Prostate gland (tissue), 2 donors: ENCODE data around the gene SERPINA5. TPM values are rescaled to one million over a fixed set of nuclear protein-coding genes. Genes with fewer than 3 reads are reported as not detected.

Experiments used
- DNase-seq: peaks from one replicate; pipeline ENCODE4 v3.0.0-alpha.2; 2019; ENCODE audit warnings: low spot score
- H3K27ac ChIP-seq, 2 donors: fragments of 200-600 bp; sonication (generic); 2 replicates each; pipeline ENCODE4 v1.5.1; 2017 to 2019
- H3K27me3 ChIP-seq: fragments of 200-600 bp; sonication (generic); replicated peaks from 2 replicates; pipeline ENCODE4 v1.5.1; 2019; ENCODE audit not compliant: insufficient read depth
- H3K36me3 ChIP-seq, 2 donors: fragments of 200-600 bp; sonication (generic); 1 replicate in 1 of 2; 2 replicates in 1 of 2; pipeline versions ENCODE4 v1.5.1 to v1.8.1; 2017 to 2019
- H3K4me1 ChIP-seq: fragments of 200-600 bp; sonication (generic); replicated peaks from 2 replicates; pipeline ENCODE4 v1.5.1; 2019
- H3K4me3 ChIP-seq, 2 donors: fragments of 200-600 bp; sonication (generic); 2 replicates each; pipeline ENCODE4 v1.5.1; 2017 to 2019
- H3K9me3 ChIP-seq: fragments of 200-600 bp; sonication (generic); 2 replicates; pipeline ENCODE4 v1.5.1; 2017
- CTCF ChIP-seq, 4 experiments: fragments of 200-600 bp in 2 of 4; fragments of 450-650 bp in 2 of 4; sonication (generic) in 2 of 4; IDR thresholded peaks; 1 replicate in 3 of 4; 2 replicates in 1 of 4; pipeline ENCODE4 v1.5.1; 2016 to 2019; ENCODE audit warnings: antibody characterized with exemption in 4 of 4, mild to moderate bottlenecking in 2 of 4, moderate library complexity in 2 of 4
- POLR2A ChIP-seq: fragments of 450-650 bp; IDR thresholded peaks from one replicate; pipeline ENCODE4 v1.6.1; 2016; ENCODE audit warnings: antibody characterized with exemption, mild to moderate bottlenecking
- POLR2AphosphoS5 ChIP-seq: sonication (generic); formaldehyde crosslinking; IDR thresholded peaks from one replicate; pipeline ENCODE4 v1.6.1; 2017; ENCODE audit warnings: antibody characterized with exemption
- WGBS: methylation state at CpG from one replicate; pipeline ENCODE4 v1.1.5; 2018; 5-methylcytosine and 5-hydroxymethylcytosine counted together
- intact Hi-C: fragments of 100-400 bp; cut with DNase I; formaldehyde crosslinking; loops from one replicate; pipeline ENCODE4 v1.14.2; 2022
- total RNA-seq, 2 donors: library from RNA; depleted of rRNA; stranded (reverse); fragments of >200 nt; gene quantifications; one replicate each; pipeline ENCODE4 v1.1.0, GENCODE V29; 2016

Gene SERPINA5
- total RNA-seq, 2 donors from 2014 or later, result 2.6 to 936 TPM

DNA sequence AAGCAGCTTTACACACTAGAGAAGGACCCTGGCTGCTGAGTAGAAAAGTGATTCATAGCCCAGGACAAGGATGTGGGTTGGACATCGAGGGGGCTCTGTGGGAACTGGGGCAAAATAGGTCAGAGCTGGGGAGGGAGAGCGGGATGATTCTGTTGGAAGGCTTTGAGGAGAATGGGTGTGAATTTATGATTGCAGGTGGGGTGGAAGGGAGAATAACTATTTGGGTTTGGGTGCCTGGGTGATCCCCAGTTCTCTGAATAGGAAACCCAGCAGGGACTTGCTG is 44.1 kb downstream of the SERPINA5 start:
- TF ChIP-seq CTCF (IDR thresholded peaks at IDR 0.05), result no peak
- no peak for TF ChIP-seq POLR2AphosphoS5
- no peak for TF ChIP-seq POLR2A
- no peaks in the 10 kb centered on the region for H3K4me1 ChIP-seq
- DNase-seq, result no peak
- H3K27ac ChIP-seq, result no peak overlapping the region
- intact Hi-C loops, result no loop called here
- no peaks in the 10 kb centered on the region for H3K36me3 ChIP-seq
- no peaks in the 10 kb centered on the region for H3K9me3 ChIP-seq
- no peak overlapping the region for H3K4me3 ChIP-seq
- no peaks in the 10 kb centered on the region for H3K27me3 ChIP-seq
- 71% methylated on average over 2 of the region's 2 CpGs for WGBS

DNA sequence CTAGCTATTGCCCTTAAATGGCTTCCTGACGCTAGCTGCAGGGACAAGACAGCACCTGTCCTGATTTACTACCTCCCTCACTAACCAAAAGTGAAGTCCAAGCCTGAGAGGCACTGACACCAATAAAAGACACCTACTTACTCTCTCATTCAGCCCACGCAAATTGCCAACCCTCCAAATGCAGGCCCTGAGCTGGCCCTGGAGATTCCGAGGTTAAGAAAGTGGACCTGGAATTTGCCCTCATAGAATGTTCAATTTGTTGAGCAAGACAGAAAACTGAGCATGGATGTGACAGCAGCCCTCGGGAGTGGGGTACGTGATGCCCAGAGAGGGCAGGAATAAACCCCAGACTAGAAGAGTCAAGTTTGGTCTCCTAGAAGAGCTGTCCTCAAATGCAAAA is 47.4 kb downstream of the SERPINA5 start:
- no peak for DNase-seq
- Histone ChIP-seq H3K9me3 (no peaks in the 10 kb centered on the region), H3K4me1 (no peaks in the 10 kb centered on the region), H3K27me3 (no peaks in the 10 kb centered on the region), H3K27ac (no peak overlapping the region), H3K36me3 (no peaks in the 10 kb centered on the region), H3K4me3 (no peak overlapping the region)
- no peak for TF ChIP-seq POLR2AphosphoS5
- no peak for TF ChIP-seq CTCF (IDR thresholded peaks at IDR 0.05)
- TF ChIP-seq POLR2A, result no peak
- 63% methylated on average over 5 of the region's 5 CpGs for WGBS
- intact Hi-C loops, result no loop called here

DNA sequence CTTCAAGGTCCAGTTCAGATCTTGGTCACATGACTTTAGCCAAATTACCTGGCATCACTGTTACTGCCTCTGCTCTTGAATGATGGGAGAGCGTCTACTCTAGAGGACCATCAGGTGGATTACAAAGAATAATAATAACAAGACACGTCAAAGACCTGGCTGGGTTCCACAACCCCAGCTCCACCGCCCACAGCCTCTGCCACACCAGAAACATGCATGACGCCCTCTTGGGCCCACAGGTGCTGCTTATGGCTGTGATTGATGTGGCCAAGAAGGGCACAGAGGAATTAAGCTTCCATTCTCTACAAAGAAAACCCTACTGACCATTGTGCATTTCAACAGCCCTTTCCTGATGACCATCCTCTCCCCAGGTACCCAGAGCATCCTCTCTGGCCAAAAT is 49.2 kb downstream of the SERPINA5 start:
- TF ChIP-seq POLR2AphosphoS5 (no peak), POLR2A (no peak), CTCF (IDR thresholded peaks at IDR 0.05) (no peak)
- H3K27ac ChIP-seq, result no peak overlapping the region
- H3K4me3 ChIP-seq, result no peak overlapping the region
- H3K27me3 ChIP-seq, result no peaks in the 10 kb centered on the region
- intact Hi-C loops, result no loop called here
- H3K9me3 ChIP-seq, result no peaks in the 10 kb centered on the region
- WGBS, result 81% methylated on average over 4 of the region's 4 CpGs
- no peaks in the 10 kb centered on the region for H3K36me3 ChIP-seq
- no peaks in the 10 kb centered on the region for H3K4me1 ChIP-seq
- no peak for DNase-seq

GRCh38 chr14:94631050-94631449 is 49.8 kb downstream of the SERPINA5 start:
- WGBS, result 95% methylated on average over 1 of the region's 1 CpG
- TF ChIP-seq CTCF (IDR thresholded peaks at IDR 0.05) (no peak), POLR2A (no peak), POLR2AphosphoS5 (no peak)

DNA sequence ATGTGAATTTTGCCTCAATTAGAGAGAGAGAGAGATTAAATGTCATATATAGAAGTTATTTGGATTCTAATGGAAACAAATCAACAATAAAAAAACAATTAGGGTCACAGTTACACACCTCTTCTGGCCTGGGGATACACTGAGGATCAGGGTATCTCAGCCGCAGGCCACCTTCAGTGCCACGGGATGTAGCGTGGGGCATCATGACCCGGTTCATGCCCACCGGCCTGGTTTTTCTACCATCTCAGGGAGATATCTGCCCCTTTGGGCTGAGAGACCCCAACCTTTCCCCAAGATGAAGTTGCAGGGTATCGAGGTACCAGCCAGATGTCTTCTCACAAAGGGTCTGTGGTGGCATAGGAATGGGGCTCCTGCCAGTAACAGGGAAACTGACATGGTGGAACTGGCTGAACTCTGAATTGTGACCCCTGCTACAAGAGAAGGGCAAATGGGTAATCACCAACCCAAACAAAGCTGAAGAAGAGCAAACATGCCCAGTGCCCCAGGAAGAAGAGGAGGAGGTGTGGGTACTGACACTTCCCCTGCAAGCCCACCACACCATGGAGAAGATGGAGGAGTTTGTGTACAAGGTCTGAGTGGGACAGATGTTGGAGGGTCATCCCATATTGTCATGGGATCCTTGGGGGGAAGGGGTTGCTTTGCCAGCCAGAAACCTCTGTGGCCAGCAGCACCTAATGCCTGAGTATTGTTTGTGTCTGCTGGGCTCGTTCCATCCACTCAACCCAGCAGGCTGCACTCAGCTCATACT is 50.5 kb downstream of the SERPINA5 start:
- Histone ChIP-seq H3K4me1 (no peaks in the 10 kb centered on the region), H3K27me3 (no peaks in the 10 kb centered on the region), H3K4me3 (no peak overlapping the region), H3K27ac (no peak overlapping the region), H3K36me3 (no peaks in the 10 kb centered on the region), H3K9me3 (no peaks in the 10 kb centered on the region)
- 90% methylated on average over 7 of the region's 7 CpGs for WGBS
- intact Hi-C loops, result no loop called here
- no peak for DNase-seq
- TF ChIP-seq POLR2A (no peak), POLR2AphosphoS5 (no peak), CTCF (IDR thresholded peaks at IDR 0.05) (no peak)

More at GRCh38 chr14:94631050-94631449, 49.8 kb downstream of the SERPINA5 start:
- no peaks in the 10 kb centered on the region for H3K9me3 ChIP-seq
- H3K4me1 ChIP-seq, result no peaks in the 10 kb centered on the region
- H3K4me3 ChIP-seq, result no peak overlapping the region
- no peaks in the 10 kb centered on the region for H3K27me3 ChIP-seq
- H3K27ac ChIP-seq, result no peak overlapping the region
- DNase-seq, result no peak
- intact Hi-C loops, result no loop called here
- no peaks in the 10 kb centered on the region for H3K36me3 ChIP-seq
